ENCODE results near the gene RHEBL1.

DNA sequence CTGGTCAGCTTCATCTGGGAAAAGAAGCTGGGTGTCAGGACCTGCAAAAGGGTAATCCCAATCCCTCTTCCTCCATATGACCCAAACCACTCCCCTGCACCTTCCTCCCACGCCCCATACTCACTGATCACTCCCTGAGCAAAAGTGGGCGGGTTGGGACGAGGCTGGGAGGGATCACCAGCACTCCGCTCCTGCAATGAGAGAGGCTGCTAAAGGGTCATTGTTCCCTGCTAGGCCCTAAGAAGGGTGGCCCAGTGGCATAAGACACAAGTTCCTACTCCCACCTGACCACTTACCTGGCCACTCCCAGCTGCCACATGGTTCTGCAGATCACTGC lies 35.5 kb downstream of the RHEBL1 start:
- TF ChIP-seq, protein P1, sequence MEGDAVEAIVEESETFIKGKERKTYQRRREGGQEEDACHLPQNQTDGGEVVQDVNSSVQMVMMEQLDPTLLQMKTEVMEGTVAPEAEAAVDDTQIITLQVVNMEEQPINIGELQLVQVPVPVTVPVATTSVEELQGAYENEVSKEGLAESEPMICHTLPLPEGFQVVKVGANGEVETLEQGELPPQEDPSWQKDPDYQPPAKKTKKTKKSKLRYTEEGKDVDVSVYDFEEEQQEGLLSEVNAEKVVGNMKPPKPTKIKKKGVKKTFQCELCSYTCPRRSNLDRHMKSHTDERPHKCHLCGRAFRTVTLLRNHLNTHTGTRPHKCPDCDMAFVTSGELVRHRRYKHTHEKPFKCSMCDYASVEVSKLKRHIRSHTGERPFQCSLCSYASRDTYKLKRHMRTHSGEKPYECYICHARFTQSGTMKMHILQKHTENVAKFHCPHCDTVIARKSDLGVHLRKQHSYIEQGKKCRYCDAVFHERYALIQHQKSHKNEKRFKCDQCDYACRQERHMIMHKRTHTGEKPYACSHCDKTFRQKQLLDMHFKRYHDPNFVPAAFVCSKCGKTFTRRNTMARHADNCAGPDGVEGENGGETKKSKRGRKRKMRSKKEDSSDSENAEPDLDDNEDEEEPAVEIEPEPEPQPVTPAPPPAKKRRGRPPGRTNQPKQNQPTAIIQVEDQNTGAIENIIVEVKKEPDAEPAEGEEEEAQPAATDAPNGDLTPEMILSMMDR (IDR thresholded peaks at IDR 0.05 in 4 of 5, conservative IDR thresholded peaks at IDR 0.05 in 1 of 5) = no peak
- TF ChIP-seq POLR2A (IDR thresholded peaks at IDR 0.05) = no peak

Measured in gastrocnemius medialis (tissue), 4 donors.